Endothelial cell of umbilical vein (primary cell): ENCODE measurements around the gene TSNAX. TPM values are rescaled to one million over a fixed set of nuclear protein-coding genes. Genes with fewer than 3 reads are reported as not detected.
A peak's percentile ranks its signal among the peaks of the same experiment; 100 is the strongest.

ENCODE experiments used
- BruUV-seq: library from RNA; stranded (reverse); fragments of 400-500 nt; replicated peaks from 2 replicates; lab custom pipeline; 2021; lab: Mats Ljungman, UMichigan
- CTCF ChIA-PET: fragments of 300-600, 350-600 bp; sonication (Branson Sonifier 250); formaldehyde crosslinking; loops from one replicate; lab custom pipeline; 2021; ENCODE audit warnings: antibody characterized with exemption, inconsistent platforms; lab: Charles Lee
- POLR2A ChIA-PET: fragments of 300-600, 350-600 bp; sonication (Branson Sonifier 250); formaldehyde crosslinking; loops from one replicate; lab custom pipeline; 2021; ENCODE audit warnings: antibody characterized with exemption, inconsistent platforms; lab: Charles Lee
- DNase-seq: peaks from one replicate; pipeline ENCODE4 v3.0.0-alpha.2; 2011; ENCODE audit warnings: low read depth, low spot score
- FAIRE-seq: peaks from 2 replicates; lab custom pipeline; 2011; peaks lifted over from hg19 to GRCh38; lab: Jason Lieb, UNC
- H2AFZ ChIP-seq: 2 replicates; pipeline ENCODE4 v1.6.0; 2012; ENCODE audit warnings: low read depth, low read length, control low read depth, inconsistent platforms
- H3K27ac ChIP-seq: 2 replicates; pipeline ENCODE4 v1.5.1; 2011; ENCODE audit warnings: low read depth, mild to moderate bottlenecking, control low read depth, low read length, moderate library complexity; ENCODE audit not compliant: insufficient read depth
- H3K27me3 ChIP-seq, 2 experiments: 2 replicates each; pipeline versions ENCODE4 v1.6.0 to v1.6.1; 2011; ENCODE audit warnings: low read length in 2 of 2, mixed read lengths in 1 of 2; ENCODE audit not compliant: control insufficient read depth in 2 of 2, insufficient read depth in 2 of 2
- H3K36me3 ChIP-seq, 2 experiments: 2 replicates in 1 of 2; 3 replicates in 1 of 2; pipeline ENCODE4 v1.5.1; 2011; ENCODE audit warnings: low read length in 2 of 2, mild to moderate bottlenecking in 1 of 2, moderate library complexity in 1 of 2; ENCODE audit not compliant: control insufficient read depth in 2 of 2, insufficient read depth in 2 of 2; ENCODE audit errors: extremely low read depth in 1 of 2
- H3K4me1 ChIP-seq: 3 replicates; pipeline ENCODE4 v1.5.1; 2011; ENCODE audit warnings: mild to moderate bottlenecking, low read length; ENCODE audit not compliant: control insufficient read depth, insufficient read depth; ENCODE audit errors: extremely low read depth
- H3K4me2 ChIP-seq: 2 replicates; pipeline ENCODE4 v1.6.1; 2011; ENCODE audit warnings: low read length, control low read depth, mixed read lengths; ENCODE audit not compliant: insufficient read depth
- H3K4me3 ChIP-seq, 3 experiments: fragments of 200-600 bp in 1 of 3; sonication (generic), shearing (Covaris generic) in 1 of 3; replicated peaks in 1 of 3; 2 replicates each; pipeline ENCODE4 v1.5.1; 2011 to 2016; ENCODE audit warnings: control low read depth in 3 of 3, low read length in 3 of 3, mild to moderate bottlenecking in 2 of 3, inconsistent platforms in 1 of 3, low read depth in 1 of 3, moderate library complexity in 1 of 3; ENCODE audit not compliant: insufficient read depth in 1 of 3
- H3K79me2 ChIP-seq: 2 replicates; pipeline ENCODE4 v1.6.0; 2012; ENCODE audit warnings: low read length, inconsistent platforms; ENCODE audit not compliant: control insufficient read depth, insufficient read depth
- H3K9ac ChIP-seq: replicated peaks from 2 replicates; pipeline ENCODE3; 2011; ENCODE audit warnings: low read length, control low read depth; ENCODE audit not compliant: insufficient read depth; ENCODE audit errors: extremely low read depth
- H3K9me1 ChIP-seq: replicated peaks from 3 replicates; pipeline ENCODE4 v1.6.0; 2011; ENCODE audit warnings: mild to moderate bottlenecking, low read length; ENCODE audit not compliant: control insufficient read depth, insufficient read depth; ENCODE audit errors: extremely low read depth
- H3K9me3 ChIP-seq: replicated peaks from 2 replicates; pipeline ENCODE4 v1.5.1; 2012; ENCODE audit warnings: low read length, inconsistent platforms; ENCODE audit not compliant: control insufficient read depth, insufficient read depth
- H4K20me1 ChIP-seq: replicated peaks from 2 replicates; pipeline ENCODE3; 2011; ENCODE audit warnings: mild to moderate bottlenecking, low read length; ENCODE audit not compliant: control insufficient read depth, insufficient read depth; ENCODE audit errors: extremely low read depth
- EZH2 ChIP-seq: IDR thresholded peaks from 2 replicates; pipeline ENCODE4 v1.6.1; 2012; ENCODE audit warnings: borderline replicate concordance, low read depth, mild to moderate bottlenecking, moderate library complexity, low read length, inconsistent platforms; ENCODE audit not compliant: severe bottlenecking
- FOS ChIP-seq: IDR thresholded peaks from 2 replicates; pipeline ENCODE4 v1.6.1; 2011; ENCODE audit warnings: mild to moderate bottlenecking, low read length, moderate library complexity, borderline replicate concordance; ENCODE audit not compliant: insufficient read depth
- JUN ChIP-seq: IDR thresholded peaks from 2 replicates; pipeline ENCODE4 v1.6.1; 2011; ENCODE audit warnings: borderline replicate concordance, low read depth; ENCODE audit not compliant: insufficient read length, insufficient read depth
- MAX ChIP-seq: IDR thresholded peaks from 2 replicates; pipeline ENCODE4 v1.6.1; 2011; ENCODE audit not compliant: insufficient read depth, insufficient read length
- POLR2A ChIP-seq: IDR thresholded peaks from 2 replicates; pipeline ENCODE4 v1.6.1; 2012; ENCODE audit warnings: low read depth, mild to moderate bottlenecking, control low read depth, low read length
- POLR2AphosphoS5 ChIP-seq: IDR thresholded peaks from 2 replicates; pipeline ENCODE4 v1.6.1; 2012; ENCODE audit warnings: low read depth, mild to moderate bottlenecking, control low read depth, low read length, moderate library complexity; ENCODE audit not compliant: insufficient read depth
- dilution Hi-C: fragments of 300-500 bp; cut with MboI; formaldehyde crosslinking; loops from one replicate; pipeline ENCODE4 v1.15.0; 2019; ENCODE audit warnings: low sequenced_read_pairs; ENCODE audit not compliant: extremely low pct_ligation_motif_present
- intact Hi-C: fragments of 100-400 bp; cut with micrococcal nuclease; formaldehyde crosslinking; loops from one replicate; pipeline ENCODE4 v1.10.0; 2022
- polyA plus RNA-seq, 4 experiments: library from polyadenylated mRNA; depleted of rRNA in 3 of 4; stranded (reverse) in 3 of 4; unstranded in 1 of 4; fragments of >200 nt; gene quantifications; 2 replicates each; pipeline versions ENCODE4 v1.2.1 to v1.2.3, GENCODE V29; 2011 to 2012; ENCODE audit warnings: missing spikeins in 1 of 4
- total RNA-seq: library from RNA; stranded (reverse); gene quantifications from 2 replicates; pipeline ENCODE4 v1.2.3, GENCODE V29; 2021
- TF ChIP-seq, protein P1 (sequence below), 2 donors: IDR thresholded peaks; 1 replicate in 1 of 2; 2 replicates in 1 of 2; pipeline ENCODE4 v1.5.1; 2011; ENCODE audit warnings: low read length in 2 of 2, mild to moderate bottlenecking in 2 of 2, moderate library complexity in 2 of 2, control low read depth in 1 of 2, inconsistent platforms in 1 of 2, low read depth in 1 of 2; ENCODE audit not compliant: insufficient read depth in 1 of 2; ENCODE audit errors: extremely low read depth in 1 of 2

Gene TSNAX
- total and polyA plus RNA-seq, 2 donors (not counting 3 experiments of a cell fraction or from before 2014, with no cell fraction given): 6.3 to 26.3 TPM

DNA sequence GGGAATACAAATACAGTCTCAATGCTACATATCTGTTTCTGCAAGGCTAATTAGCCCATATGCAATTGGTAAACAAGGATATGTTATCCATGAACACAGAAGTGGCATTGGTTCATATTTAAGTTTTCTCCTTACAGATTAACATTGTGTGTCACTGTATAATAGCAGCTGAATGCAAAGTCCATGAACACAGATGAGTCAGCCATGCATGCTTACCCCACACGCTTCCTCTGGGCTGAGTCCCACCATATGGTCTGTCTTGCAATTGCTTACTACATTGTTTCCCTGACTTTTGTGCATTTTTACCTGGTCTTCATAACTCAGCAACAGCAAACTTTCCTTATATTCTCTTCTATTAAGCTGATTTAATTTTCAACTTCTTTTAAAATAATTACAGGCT, 41.5 kb upstream of the TSNAX start:
- FAIRE-seq: peak; percentile 40
- CTCF ChIA-PET: interaction anchor here (0.7 kb wide), 1 partner anchor 15 kb away, joined by 3 read pairs; no protein-coding TSS in a partner anchor
- no TSS peak for BruUV-seq
- Histone ChIP-seq H4K20me1 (no peaks in the 10 kb centered on the region), H3K27me3 (no peaks in the 10 kb centered on the region), H3K4me2 (no peak overlapping the region), H3K4me1 (no peaks in the 10 kb centered on the region), H3K9ac (no peak overlapping the region), H3K36me3 (no peaks in the 10 kb centered on the region), H3K4me3 (no peak overlapping the region), H2AFZ (no peak overlapping the region), H3K9me1 (no peaks in the 10 kb centered on the region), H3K9me3 (no peaks in the 10 kb centered on the region), H3K27ac (no peak overlapping the region), H3K79me2 (no peaks in the 10 kb centered on the region)
- intact Hi-C loops: no loop called here
- POLR2A ChIA-PET: no interaction called here
- no peak for TF ChIP-seq EZH2
- no peak for TF ChIP-seq POLR2AphosphoS5
- TF ChIP-seq, protein P1, sequence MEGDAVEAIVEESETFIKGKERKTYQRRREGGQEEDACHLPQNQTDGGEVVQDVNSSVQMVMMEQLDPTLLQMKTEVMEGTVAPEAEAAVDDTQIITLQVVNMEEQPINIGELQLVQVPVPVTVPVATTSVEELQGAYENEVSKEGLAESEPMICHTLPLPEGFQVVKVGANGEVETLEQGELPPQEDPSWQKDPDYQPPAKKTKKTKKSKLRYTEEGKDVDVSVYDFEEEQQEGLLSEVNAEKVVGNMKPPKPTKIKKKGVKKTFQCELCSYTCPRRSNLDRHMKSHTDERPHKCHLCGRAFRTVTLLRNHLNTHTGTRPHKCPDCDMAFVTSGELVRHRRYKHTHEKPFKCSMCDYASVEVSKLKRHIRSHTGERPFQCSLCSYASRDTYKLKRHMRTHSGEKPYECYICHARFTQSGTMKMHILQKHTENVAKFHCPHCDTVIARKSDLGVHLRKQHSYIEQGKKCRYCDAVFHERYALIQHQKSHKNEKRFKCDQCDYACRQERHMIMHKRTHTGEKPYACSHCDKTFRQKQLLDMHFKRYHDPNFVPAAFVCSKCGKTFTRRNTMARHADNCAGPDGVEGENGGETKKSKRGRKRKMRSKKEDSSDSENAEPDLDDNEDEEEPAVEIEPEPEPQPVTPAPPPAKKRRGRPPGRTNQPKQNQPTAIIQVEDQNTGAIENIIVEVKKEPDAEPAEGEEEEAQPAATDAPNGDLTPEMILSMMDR (IDR thresholded peaks at IDR 0.05; ENCODE audit: extremely low read depth in 1 of 2, insufficient read depth in 1 of 2, low read depth in 1 of 2, low read length in 2 of 2): no peak
- TF ChIP-seq MAX: no peak
- peak; percentile 30 for TF ChIP-seq FOS
- TF ChIP-seq POLR2A: no peak
- TF ChIP-seq JUN: no peak
- dilution Hi-C loops: no loop called here
- peak; percentile 19 for DNase-seq
